Mesenchymal stem cell (in vitro differentiated cells and primary cell): ENCODE data around the gene SETD6.
A peak's percentile ranks its signal among the peaks of the same experiment; 100 is the strongest.

Experiments used
- DNase-seq: peaks from one replicate; pipeline ENCODE4 v3.0.0-alpha.2; 2013
- H2AFZ ChIP-seq: one replicate; pipeline ENCODE4 v1.6.1; 2013; ENCODE audit warnings: low read depth, mild to moderate bottlenecking, control low read depth, inconsistent platforms, low read length, moderate library complexity
- H2AK5ac ChIP-seq: 2 replicates; pipeline ENCODE4 v1.6.1; 2013; ENCODE audit warnings: low read length, moderate library complexity, mild to moderate bottlenecking, inconsistent platforms; ENCODE audit not compliant: severe bottlenecking
- H2BK120ac ChIP-seq: one replicate; pipeline ENCODE4 v1.6.1; 2013; ENCODE audit warnings: low read depth, mild to moderate bottlenecking, inconsistent platforms, low read length, moderate library complexity
- H2BK12ac ChIP-seq, 2 experiments: one replicate each; pipeline ENCODE4 v1.6.1; 2013; ENCODE audit warnings: inconsistent platforms in 2 of 2, low read length in 2 of 2, mild to moderate bottlenecking in 2 of 2, moderate library complexity in 2 of 2, control low read depth in 1 of 2
- H2BK15ac ChIP-seq: one replicate; pipeline ENCODE4 v1.6.1; 2013; ENCODE audit warnings: mild to moderate bottlenecking, low read depth, inconsistent platforms; ENCODE audit not compliant: poor library complexity, severe bottlenecking
- H2BK5ac ChIP-seq: 2 replicates; pipeline ENCODE4 v1.6.1; 2013; ENCODE audit warnings: low read depth, mild to moderate bottlenecking, low read length, control low read depth, inconsistent platforms; ENCODE audit not compliant: poor library complexity, severe bottlenecking
- H3K14ac ChIP-seq, 2 experiments: one replicate each; pipeline ENCODE4 v1.6.1; 2013; ENCODE audit warnings: inconsistent platforms in 2 of 2, low read length in 2 of 2, control low read depth in 1 of 2, mild to moderate bottlenecking in 1 of 2, moderate library complexity in 1 of 2
- H3K18ac ChIP-seq, 2 experiments: one replicate each; pipeline ENCODE4 v1.6.1; 2013; ENCODE audit warnings: inconsistent platforms in 2 of 2, low read length in 2 of 2, control low read depth in 1 of 2, low read depth in 1 of 2, mild to moderate bottlenecking in 1 of 2
- H3K23ac ChIP-seq, 2 experiments: one replicate each; pipeline ENCODE4 v1.6.1; 2013; ENCODE audit warnings: inconsistent platforms in 2 of 2, low read length in 2 of 2, mild to moderate bottlenecking in 2 of 2, moderate library complexity in 2 of 2, control low read depth in 1 of 2
- H3K27ac ChIP-seq: 2 replicates; pipeline ENCODE4 v1.5.1; 2013; ENCODE audit warnings: mild to moderate bottlenecking, moderate library complexity, low read length, control low read depth, inconsistent platforms; ENCODE audit not compliant: poor library complexity, severe bottlenecking
- H3K27me3 ChIP-seq, 2 experiments: 2 replicates each; pipeline versions ENCODE4 v1.6.1 to v1.7.0; 2013; ENCODE audit warnings: low read length in 2 of 2, mild to moderate bottlenecking in 2 of 2, moderate library complexity in 2 of 2, control low read depth in 1 of 2, inconsistent platforms in 1 of 2; ENCODE audit not compliant: control insufficient read depth in 1 of 2, insufficient read depth in 1 of 2
- H3K36me3 ChIP-seq, 2 experiments: 2 replicates each; pipeline versions ENCODE4 v1.6.1 to v1.7.0; 2013; ENCODE audit warnings: low read length in 2 of 2, control low read depth in 1 of 2, inconsistent platforms in 1 of 2, low read depth in 1 of 2, mild to moderate bottlenecking in 1 of 2; ENCODE audit not compliant: insufficient read depth in 2 of 2, control insufficient read depth in 1 of 2
- H3K4ac ChIP-seq, 2 experiments: one replicate each; pipeline ENCODE4 v1.6.1; 2013; ENCODE audit warnings: inconsistent platforms in 2 of 2, low read length in 2 of 2, mild to moderate bottlenecking in 2 of 2, moderate library complexity in 2 of 2, control low read depth in 1 of 2, low read depth in 1 of 2
- H3K4me1 ChIP-seq: 2 replicates; pipeline ENCODE4 v1.6.1; 2013; ENCODE audit warnings: low read depth, low read length, control low read depth; ENCODE audit not compliant: control insufficient read depth, insufficient read depth
- H3K4me2 ChIP-seq: 2 replicates; pipeline ENCODE4 v1.6.1; 2013; ENCODE audit warnings: low read length, mild to moderate bottlenecking, inconsistent platforms; ENCODE audit not compliant: poor library complexity, severe bottlenecking
- H3K4me3 ChIP-seq, 2 experiments: 2 replicates each; pipeline versions ENCODE4 v1.5.1 to v1.7.0; 2013; ENCODE audit warnings: low read length in 2 of 2, mild to moderate bottlenecking in 2 of 2, control low read depth in 1 of 2, low read depth in 1 of 2; ENCODE audit not compliant: insufficient read depth in 1 of 2
- H3K79me1 ChIP-seq: replicated peaks from 2 replicates; pipeline ENCODE4 v1.6.1; 2013; ENCODE audit warnings: mild to moderate bottlenecking, control low read depth, low read length, inconsistent platforms; ENCODE audit not compliant: poor library complexity, severe bottlenecking
- H3K9ac ChIP-seq: 2 replicates; pipeline ENCODE4 v1.7.0; 2013; ENCODE audit warnings: mild to moderate bottlenecking, low read length, moderate library complexity
- H3K9me3 ChIP-seq: 2 replicates; pipeline ENCODE4 v1.7.0; 2013; ENCODE audit warnings: mild to moderate bottlenecking, low read length; ENCODE audit not compliant: control insufficient read depth
- H4K8ac ChIP-seq: one replicate; pipeline ENCODE4 v1.6.1; 2013; ENCODE audit warnings: inconsistent platforms, mild to moderate bottlenecking, low read length, moderate library complexity
- H4K91ac ChIP-seq: one replicate; pipeline ENCODE4 v1.6.1; 2013; ENCODE audit warnings: mild to moderate bottlenecking, low read length, inconsistent platforms
- WGBS: methylation state at CpG from one replicate; pipeline ENCODE4 v1.1.7; 2013; ENCODE audit warnings: mixed read lengths; 5-methylcytosine and 5-hydroxymethylcytosine counted together

Gene SETD6

GRCh38 chr16:58509256-58510096, 5.8 kb upstream of the SETD6 start:
- Histone ChIP-seq H2BK5ac (no peak overlapping the region), H4K91ac (no peak overlapping the region), H3K4me3 (no peak overlapping the region), H3K4me2 (no peak overlapping the region), H3K79me1 (peaks cover 5% of the 10 kb centered on the region), H3K27ac (no peak overlapping the region), H3K14ac (no peak overlapping the region), H2BK12ac (no peak overlapping the region), H3K4ac (no peak overlapping the region), H2BK120ac (no peak overlapping the region), H3K4me1 (peaks cover 8% of the 10 kb centered on the region), H2AK5ac (no peak overlapping the region), H3K9me3 (no peaks in the 10 kb centered on the region), H3K23ac (no peak overlapping the region), H3K9ac (no peak overlapping the region), H2BK15ac (no peak overlapping the region), H3K36me3 (peaks cover 0 to 44% of the 10 kb centered on the region in 2 experiments), H4K8ac (no peak overlapping the region), H3K18ac (no peak overlapping the region), H2AFZ (no peak overlapping the region), H3K27me3 (no peaks in the 10 kb centered on the region)
- DNase-seq = no peak
- 95% methylated on average over 9 of the region's 9 CpGs for WGBS

DNA sequence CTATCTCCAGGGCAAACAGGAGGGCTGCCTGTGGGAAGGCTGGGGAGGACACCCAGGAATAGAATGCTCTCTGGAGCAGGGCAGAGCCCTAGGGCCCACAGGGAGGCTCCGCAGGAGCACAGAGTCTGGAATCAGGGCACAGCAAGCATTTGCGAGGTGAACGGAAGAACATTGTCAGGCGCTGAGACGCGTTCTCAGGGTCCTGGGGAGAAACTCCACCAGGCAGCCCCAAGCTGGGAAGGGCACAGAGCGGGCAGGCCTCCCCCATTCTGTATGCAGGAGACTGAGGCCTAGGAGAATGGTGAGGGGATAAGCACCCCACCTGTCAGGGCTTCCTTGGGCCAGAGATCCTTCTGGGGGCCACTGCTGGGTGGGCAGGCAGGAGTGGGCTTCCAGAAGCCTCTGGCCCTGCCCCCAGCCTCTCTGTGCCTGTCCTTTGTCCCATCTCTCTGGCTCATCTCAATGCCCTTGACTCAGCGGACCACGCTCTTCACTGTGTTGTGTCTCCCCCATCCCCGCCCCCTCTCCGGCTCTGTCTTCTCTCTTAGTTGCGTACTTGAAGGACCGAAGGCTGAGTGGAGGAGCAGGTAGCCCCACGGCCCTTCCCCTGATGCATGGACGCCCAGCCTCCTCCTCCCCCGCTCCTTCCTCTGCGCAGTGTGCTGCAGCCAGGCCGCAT, 5.1 kb upstream of the SETD6 start:
- peaks cover 11% of the 10 kb centered on the region for H3K4me1 ChIP-seq
- H3K14ac ChIP-seq = no peak overlapping the region
- WGBS = 93% methylated on average over 18 of the region's 18 CpGs
- H3K79me1 ChIP-seq = peaks cover 8% of the 10 kb centered on the region
- H4K8ac ChIP-seq = no peak overlapping the region
- H2BK120ac ChIP-seq = no peak overlapping the region
- H3K27me3 ChIP-seq = no peaks in the 10 kb centered on the region
- peaks cover 0 to 43% of the 10 kb centered on the region in 2 experiments for H3K36me3 ChIP-seq
- no peak for DNase-seq
- no peak overlapping the region for H3K27ac ChIP-seq
- H2AFZ ChIP-seq = no peak overlapping the region
- H3K4ac ChIP-seq = no peak overlapping the region
- H4K91ac ChIP-seq = no peak overlapping the region
- H2AK5ac ChIP-seq = no peak overlapping the region
- no peak overlapping the region for H3K4me2 ChIP-seq
- H2BK5ac ChIP-seq = no peak overlapping the region
- H3K23ac ChIP-seq = no peak overlapping the region
- H2BK12ac ChIP-seq = no peak overlapping the region
- no peak overlapping the region for H2BK15ac ChIP-seq
- no peak overlapping the region for H3K18ac ChIP-seq
- no peak overlapping the region for H3K9ac ChIP-seq
- no peak overlapping the region for H3K4me3 ChIP-seq
- no peaks in the 10 kb centered on the region for H3K9me3 ChIP-seq

DNA sequence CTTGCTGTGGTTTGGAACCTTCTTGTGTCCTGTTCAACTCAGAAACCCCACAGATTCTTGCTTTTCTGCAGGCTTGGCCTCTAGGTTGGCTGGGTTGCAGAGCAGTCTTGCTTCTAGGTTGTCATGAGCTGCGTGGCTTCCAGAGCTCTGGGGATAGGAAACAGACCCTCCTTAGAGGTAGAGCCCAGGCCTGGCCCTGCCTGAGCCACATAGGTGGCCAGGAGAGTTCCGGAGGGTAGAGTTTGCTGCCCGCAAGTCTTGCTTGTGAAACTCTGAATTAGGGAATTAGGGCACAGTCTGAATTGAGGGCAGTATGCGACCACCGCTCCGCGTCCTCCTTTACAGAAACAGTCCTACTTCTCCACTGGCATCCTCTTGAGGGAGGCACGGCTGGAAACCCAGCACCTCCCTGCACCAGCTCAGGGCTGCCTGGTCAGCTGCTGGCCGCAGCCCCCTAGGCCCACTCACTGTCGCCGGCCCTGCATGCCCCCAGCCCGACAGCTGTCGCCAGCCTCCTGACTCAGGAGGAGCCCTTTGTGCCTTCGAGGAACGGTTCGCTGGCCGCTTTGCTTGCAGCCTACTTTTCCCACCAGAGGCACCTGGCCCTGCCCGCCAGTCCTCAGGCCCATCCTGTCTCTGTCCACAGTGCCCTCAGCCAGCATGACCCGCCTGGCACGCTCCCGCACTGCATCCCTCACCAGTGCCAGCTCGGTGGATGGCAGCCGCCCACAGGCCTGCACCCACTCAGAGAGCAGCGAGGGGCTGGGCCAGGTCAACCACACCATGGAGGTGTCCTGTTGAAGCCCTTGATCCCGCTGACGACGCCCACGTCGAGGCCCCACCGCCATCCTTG, 4.3 kb upstream of the SETD6 start:
- no peak overlapping the region for H2BK5ac ChIP-seq
- H2BK15ac ChIP-seq = no peak overlapping the region
- no peak overlapping the region for H2AK5ac ChIP-seq
- no peak overlapping the region for H3K18ac ChIP-seq
- H3K27me3 ChIP-seq = no peaks in the 10 kb centered on the region
- H2AFZ ChIP-seq = no peak overlapping the region
- H3K9me3 ChIP-seq = no peaks in the 10 kb centered on the region
- H3K27ac ChIP-seq = no peak overlapping the region
- H3K14ac ChIP-seq = no peak overlapping the region
- H3K4ac ChIP-seq = no peak overlapping the region
- H3K4me2 ChIP-seq = no peak overlapping the region
- DNase-seq = no peak
- peaks cover 0 to 44% of the 10 kb centered on the region in 2 experiments for H3K36me3 ChIP-seq
- no peak overlapping the region for H2BK120ac ChIP-seq
- H3K23ac ChIP-seq = no peak overlapping the region
- WGBS = 93% methylated on average over 30 of the region's 30 CpGs
- peak overlapping the region in 1 of 2 experiments; percentile 21 for H3K4me3 ChIP-seq
- H4K8ac ChIP-seq = no peak overlapping the region
- H2BK12ac ChIP-seq = no peak overlapping the region
- no peak overlapping the region for H3K9ac ChIP-seq
- H4K91ac ChIP-seq = no peak overlapping the region
- peaks cover 10% of the 10 kb centered on the region for H3K79me1 ChIP-seq
- peaks cover 14% of the 10 kb centered on the region for H3K4me1 ChIP-seq
